Left forelimb (tissue), 1 donor: ENCODE measurements around the gene SOX13.
"Not testable (repeated sequence)": the region's sequence is repeated elsewhere in the genome, so short reads cannot be mapped to it uniquely, and the experiment has no call there.

Experiments
- DNase-seq: peaks from one replicate; pipeline ENCODE4 v3.0.0-alpha.2; 2018; ENCODE audit warnings: low spot score

The SOX13 gene

DNA sequence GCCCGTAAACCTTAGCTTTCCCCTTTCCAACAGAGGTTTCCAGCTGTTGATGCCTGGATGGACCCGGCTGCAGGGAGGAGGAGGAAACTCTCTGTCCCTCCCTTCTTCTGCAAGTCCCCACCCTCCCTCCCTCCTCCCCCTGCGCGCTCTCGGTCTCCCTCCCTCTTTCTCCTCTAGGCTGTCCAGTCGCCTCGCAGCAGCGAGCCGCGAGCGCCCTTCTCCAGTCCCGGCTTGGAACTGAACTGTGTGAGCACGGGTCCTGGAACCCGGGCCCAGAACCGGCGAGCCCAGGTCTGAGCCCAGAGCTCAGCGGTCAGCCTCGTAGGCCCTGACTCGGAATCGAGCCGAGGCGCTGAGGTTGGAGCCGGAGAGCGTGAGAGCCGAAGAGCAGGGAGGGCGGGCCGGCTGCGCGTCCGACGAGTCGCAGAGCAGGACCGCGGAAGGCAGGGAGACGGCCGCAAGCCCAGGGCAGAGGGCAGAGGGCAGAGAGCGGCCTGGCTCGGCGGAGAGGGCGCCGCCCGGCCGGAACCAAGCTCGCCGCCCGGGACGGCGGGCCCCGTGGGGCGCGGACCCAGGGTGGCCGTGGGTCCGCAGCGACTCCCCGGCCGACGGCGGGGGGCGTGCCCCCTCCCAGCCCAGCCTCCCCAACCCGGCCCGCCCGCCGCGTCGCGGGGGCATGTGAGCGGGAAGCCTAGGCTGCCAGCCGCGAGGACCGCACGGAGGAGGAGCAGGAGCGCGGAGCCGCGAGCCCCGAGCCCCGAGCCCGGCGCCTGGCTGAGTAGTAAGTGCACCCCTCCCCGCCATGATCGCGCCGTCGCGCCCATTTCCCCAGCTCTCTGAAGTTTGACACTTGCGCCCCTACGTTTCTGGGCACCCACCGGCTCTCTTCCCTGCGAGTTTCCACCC is at the start of gene SOX13:
SOX13 (plus strand) TSS at position 185 of the 906 bp plus-strand sequence. CDS start 39,801 bp downstream, outside the sequence.
- peak; percentile 89 for DNase-seq

DNA sequence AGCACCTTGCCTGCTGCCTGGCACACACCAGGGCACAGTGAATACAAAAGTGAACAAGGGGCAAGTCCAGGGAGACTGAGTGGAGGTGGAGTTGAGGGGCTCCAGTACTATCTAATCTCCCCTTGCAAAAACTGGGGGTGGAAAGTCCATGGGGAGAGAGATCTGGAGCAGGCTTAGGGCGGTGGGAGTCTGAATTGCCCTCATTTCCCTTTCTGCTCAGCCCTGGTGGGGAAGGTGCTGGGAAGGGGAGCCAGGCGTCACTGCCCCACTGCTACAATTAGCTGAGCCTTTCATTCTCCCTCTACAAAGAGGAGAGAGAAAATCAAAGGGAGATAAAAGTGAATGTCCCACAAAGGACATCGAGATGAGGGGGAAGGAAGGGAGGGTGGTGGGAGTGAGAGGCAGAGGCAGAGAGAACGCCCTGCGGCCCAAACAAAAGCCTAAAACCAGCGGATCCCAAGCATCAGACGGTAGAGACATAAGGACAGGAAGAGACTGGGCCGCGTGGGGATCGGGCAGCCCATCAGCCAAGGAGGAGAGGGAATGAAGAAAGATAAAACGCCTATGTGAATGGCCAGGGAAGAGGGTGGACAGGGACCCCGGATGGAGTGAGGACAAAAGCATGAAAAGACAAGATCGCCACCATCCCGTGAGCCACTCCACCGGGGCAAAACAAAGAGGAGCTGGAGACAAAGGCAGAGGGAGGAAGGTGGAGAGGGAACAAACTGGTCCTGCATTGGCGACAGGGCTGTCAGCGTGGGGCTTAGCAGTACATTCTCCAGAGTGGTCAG is 46.8 kb upstream of the SOX13 start:
- DNase-seq = no peak

DNA sequence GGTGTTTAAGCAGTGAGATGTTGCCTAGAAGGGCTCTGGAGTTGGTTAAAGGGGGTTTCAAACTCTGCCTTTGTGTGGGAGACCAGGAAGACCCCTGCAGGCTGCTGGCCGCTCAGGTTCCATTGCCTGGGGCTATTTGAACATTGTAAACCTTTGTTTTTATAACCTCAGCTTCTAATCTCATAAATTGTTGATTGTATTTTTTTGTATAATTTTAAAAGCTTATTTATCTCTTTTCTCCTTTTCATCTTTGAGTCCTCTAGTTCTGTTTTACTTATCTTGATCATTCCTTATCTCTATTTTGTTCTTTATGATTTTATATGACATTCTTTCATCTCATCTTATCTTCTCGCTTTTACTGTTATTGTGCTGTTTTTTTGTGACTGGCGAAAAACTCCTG is 45.5 kb upstream of the SOX13 start:
- DNase-seq = no peak

DNA sequence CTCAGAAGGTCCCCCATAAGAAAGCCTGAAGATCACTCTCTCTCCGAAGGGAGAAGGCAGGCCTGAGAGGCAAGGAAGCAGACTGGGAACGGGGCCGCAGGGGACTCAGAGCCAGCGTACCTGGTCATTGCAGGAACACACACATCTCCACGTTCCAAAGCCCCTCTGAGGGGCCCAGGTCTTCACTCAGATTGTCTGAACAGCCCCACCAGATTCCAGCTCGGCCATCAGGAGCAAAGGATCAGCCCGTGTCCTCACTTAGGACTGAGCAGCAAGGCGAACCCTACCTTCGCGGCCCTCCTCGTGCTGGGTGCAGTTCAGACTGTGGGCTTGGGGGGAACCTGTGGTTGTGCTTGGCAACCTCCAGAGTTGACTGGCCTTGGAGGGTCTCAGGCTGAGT is 43.9 kb upstream of the SOX13 start:
- DNase-seq = no peak

DNA sequence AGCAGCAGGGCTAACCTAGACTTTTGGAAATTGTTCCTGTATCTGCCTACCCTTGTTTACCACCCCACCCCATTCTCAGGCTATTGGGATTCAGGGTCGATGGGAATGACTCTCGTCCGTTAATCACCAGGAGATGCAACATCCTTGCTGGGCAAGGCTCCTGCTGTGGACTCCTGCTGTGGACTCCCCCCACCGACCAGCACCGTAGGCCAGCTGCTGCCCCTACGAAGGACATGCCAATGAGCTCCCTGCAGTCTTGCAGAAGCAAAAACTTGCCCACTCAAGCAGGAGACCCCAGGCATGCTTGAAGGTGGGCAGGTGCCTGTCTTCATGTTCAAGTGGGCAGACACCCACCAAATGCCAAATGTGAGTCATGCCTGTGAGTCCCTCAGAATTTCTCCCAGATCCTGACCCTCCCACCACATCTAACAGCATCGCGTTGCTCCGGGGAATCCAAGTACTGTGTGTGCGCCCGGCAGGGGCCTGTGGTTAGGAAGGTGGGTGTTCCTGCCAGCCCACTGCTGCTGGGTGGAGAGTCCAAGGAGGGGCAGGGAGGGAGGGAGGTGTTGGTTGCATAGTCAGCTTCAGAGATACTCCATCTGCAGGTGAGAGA is 41.7 kb upstream of the SOX13 start:
- DNase-seq = no peak

DNA sequence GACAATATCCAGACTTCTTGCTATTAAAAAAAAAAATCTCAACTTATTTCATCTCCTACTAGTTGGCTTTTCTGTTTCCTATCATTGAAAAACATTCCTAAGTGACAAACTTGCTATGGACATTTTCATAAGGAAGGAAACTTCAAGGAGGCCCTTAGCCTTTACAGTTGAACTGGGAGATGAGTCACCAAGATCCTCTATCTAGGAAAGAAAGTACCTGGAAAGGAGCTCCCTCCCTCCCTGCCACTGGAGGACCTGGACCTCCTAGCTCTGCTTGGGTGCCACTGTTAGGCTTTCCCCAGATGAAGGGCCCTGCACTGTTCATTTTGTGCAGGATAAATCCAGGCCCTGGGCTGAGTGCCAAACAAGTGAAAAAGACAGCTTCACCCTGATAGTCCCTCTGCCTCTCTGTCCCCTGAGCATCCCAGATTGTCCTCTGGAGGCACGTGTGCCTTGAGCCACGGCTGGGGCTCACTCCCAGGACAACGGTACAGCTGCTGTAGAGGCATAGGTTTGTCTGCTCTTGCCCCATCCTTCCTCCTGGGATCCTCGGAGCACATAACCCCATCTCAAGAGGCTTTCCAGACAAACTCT is 40.2 kb upstream of the SOX13 start:
- no peak for DNase-seq

DNA sequence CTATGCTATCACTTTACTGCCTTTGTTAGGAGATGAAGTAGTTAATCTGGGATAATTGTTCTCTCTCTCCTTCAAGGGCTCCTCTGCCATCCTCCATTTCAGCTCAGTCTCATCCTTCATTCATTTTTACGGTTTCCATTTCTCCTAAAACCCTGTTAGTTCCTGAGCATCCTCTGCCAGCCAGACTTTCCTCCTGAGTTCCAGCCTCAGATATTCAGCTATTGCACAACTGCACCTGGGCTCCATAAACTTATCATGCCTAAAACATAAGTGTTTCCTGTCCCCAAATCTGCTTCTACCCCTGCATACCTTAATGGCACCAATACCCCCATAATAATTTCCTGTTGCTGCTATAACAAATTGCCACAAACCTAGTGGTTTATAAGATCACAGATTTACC is 39.6 kb upstream of the SOX13 start:
- DNase-seq = no peak

DNA sequence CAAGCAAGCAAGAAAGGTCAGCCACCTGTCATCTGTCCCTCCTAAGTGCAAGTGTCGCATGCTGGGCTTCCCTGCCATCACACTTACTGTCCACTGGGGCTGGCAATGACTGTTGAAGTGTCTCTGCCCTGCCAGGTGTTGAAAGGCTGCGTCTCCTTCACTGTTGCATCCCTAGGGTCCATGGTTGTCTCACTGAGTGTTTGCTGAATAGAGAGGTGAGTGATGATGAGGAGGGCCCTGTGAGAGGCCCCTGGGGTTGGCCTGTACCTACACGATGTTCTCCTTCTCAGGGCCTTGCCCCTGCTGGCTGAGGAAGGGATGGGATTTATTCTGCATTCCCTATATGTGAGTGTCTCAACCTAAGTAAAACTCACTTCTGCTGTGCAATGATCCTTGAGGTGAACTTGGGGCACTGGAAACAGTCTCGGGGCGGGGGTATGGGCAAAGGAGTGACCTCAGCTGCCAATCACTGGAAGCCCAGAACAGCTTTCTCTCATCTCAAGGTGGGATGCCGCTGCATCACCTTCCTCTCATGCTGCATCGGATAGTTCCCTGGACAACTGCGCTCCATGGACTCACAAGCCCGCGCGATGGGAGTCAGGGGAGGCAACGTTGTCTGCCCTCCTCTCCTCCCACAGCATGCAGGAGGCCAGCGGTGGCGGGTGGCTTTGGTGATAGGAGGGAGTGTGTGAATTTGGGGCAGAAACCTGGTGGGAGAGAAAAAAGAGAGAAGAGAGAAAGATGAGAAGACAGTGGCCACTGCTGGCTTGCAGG is 35.8 kb upstream of the SOX13 start:
- no peak for DNase-seq

DNA sequence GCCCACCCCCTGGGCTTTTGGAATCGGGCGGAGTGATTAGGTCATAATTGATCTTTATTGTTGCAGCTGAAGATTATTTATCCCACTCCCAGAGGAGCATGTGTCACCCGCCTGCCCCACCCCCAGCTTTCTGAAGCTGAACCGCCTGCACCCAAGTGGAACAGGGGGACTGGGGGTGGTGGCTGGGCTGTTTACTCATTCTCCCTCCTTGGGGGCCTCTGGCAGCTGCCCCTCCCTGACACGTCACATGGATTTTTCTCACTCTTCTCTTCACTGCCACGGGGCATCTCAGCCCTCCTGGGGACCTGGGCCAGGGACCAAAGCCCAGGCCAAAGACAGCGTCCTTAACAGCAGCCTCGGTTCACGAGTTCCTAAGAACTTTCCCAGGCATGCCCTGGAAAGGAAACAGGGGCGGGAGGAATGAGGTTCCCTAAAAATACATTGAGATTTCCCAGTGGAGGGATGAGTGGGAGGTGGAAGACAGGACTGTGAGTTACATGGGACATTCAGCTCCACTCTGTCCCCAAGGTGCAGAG is 31.6 kb upstream of the SOX13 start:
- no peak for DNase-seq

DNA sequence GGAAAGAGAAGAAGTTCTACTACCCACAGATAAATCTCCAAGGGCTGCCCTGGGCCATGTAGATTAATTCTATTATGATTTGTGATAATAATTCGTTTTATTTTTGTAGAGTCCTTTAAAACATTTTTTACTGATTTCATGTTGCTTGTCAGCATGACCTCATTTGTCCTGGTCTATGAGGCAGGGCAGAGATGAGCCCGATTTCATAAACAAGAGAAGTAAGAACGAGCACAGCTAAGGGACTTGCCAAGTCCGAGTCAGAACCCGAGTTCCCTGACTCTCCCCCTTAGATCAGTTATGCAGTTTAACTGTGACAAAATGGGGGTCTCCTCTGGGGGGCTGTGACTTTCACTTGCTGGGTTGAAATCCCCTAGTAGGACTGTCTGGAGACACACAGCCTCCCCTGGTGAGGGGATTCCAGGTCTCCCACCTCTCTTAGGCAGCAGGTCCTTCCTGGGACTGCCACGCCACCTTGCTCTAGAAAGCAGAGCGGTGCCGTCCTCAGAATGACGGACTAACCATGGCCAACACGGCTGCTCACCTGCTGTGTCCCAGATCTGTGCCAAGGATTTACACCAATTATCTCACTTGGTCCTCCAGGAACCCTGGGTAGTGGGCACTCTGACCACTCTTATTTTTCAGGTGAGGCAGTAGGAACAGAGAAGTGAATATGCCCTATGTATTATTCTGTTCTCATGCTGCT is 31.0 kb upstream of the SOX13 start:
- no peak for DNase-seq

DNA sequence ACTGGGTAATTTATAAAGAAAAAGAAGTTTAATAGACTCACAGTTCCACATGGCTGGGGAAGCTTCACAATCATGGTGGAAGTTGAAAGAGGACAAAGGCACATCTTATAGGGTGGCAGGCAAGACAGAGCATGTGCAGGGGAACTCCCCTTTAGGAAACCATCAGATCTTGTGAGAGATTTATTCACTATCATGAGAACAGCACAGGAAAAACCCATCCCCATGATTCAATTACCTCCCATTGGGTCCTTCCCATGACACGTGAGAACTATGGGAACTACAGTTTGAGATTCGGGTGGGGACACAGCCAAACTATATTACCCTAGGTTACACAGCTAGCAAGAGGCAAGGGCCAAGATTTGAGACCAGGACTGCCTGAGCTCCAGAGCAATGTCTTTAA is 30.4 kb upstream of the SOX13 start:
- no peak for DNase-seq

DNA sequence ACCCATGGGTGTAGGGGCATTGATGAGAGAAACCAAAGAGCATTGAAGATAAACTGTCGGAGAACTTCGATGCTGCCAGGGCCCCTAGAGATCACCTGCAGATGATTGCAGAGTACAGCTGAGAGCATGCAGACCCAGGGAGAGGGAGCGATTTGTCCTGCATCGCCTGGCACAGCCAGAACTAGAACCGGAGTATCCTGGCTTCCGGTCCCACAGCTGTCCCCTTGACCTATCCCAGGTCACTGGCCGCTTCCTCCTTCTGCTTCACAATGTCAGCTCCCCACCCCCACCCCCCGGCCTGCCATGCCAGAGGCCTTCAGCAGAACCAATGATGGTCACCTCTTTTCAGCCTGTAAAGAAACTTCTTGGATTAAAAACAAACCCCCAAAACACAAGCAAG is 29.2 kb upstream of the SOX13 start:
- DNase-seq = no peak

DNA sequence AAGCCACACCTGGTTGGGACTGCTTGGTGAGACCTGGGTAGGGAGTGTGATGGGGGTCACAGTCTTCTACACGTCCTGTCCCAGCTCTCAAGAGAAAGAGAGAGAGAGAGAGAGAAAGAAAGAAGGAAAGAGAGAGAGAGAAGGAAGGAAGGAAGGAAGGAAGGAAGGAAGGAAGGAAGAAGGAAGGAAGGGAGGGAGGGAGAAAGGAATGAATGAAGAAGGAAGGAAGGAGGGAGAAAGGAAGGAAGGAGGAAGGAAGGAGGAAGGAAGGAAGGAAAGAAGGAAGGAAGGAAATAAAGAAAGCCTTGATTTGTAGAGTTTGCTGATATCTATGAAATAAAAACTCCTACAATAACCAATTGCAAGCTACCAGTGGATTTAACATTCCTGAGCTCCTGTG is 28.5 kb upstream of the SOX13 start:
- DNase-seq = no peak

DNA sequence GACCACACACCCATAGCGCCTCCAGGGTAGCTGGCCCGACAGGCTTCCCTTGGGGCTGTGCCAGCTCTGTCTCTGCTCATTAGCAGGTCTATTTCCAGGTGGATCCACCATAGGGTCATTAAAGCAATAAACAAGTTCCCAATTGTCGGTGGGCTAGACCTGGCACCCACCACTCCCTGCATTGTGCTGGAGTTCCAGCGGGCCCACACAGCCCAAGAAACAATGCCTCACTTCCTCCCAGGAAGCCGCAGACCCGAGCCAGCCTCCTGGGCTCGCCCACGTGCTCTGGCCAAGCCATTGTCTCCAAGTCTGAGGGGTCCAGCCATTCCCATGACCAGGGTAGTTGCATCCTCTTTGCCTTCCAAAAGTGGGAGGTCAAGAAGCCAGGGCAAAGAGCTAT is 27.5 kb upstream of the SOX13 start:
- DNase-seq = no peak

DNA sequence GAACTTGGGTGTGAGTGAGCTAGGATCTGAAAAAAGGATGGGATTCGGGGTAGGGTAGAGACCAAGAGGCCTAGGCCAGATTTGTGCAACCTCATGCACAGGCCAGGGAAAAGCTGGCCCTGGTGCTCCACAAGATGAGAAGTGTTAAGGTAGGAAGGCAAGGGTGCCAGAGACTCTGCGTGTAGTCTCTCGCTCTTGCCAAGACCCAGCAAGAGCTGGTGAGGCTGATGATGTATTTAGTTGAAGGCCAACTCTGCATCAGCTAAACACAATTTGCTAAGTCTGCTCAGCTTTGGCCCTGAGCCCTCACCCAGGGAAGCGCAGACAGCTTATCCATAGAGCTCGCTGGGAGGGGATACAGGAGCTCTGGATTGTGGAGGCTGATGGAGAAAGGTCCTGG is 26.6 kb upstream of the SOX13 start:
- DNase-seq = no peak

DNA sequence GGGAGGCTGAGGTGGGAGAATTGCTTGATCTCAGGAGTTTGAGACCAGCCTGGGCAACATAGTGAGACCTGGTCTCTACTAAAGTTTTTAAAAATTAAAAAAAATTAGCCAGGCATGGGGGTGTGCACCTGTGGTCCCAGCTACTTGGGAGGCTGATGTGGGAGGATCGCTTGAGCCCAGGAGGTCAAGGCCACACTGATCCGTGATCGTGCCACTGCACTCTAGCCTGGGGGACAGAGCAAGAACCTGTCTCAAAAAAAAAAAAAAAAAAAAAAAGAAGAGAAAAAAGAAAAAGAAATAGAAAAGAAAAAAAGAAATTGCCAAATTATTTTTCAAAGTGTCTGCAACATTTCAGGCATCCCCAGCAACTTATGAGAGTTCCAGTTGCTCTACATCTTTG is 24.1 kb upstream of the SOX13 start:
- DNase-seq = not testable (repeated sequence)

DNA sequence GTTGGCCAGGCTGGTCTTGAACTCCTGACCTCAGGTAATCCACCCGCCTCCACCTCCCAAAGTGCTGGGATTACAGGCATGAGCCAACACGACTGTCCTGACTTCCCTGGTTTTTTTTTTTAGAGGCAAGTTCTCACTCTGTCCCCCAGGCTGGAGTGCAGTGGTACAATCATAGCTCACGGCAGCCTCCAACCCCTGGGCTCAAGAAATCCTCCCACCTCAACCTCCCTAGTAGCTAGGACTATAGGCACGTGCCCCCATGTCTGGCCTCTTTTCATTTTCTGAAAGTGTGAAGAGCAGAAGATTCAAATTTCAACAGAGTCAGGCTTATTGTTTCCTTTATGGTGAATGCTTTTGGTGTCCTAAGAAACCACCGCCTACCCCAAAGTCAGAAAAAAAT is 21.7 kb upstream of the SOX13 start:
- no peak for DNase-seq

DNA sequence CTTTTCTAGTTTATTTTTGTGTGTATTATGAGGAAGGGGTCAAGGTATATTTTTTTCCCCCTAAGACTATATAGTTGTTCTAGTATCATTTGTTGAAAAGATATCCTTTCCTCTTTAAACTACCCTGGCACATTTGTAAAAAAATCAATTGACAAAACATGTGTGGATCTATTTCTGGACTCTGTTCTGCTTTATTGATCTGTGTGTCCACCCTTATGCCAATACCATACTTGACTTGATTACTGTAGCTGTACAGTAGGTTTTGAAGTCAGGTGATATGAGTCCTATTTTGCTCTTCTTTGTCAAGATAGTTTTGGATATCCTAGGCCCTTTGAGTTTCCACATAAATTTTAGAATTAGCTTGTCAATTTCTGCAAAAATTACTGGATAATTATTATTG is 21.2 kb upstream of the SOX13 start:
- DNase-seq = no peak

DNA sequence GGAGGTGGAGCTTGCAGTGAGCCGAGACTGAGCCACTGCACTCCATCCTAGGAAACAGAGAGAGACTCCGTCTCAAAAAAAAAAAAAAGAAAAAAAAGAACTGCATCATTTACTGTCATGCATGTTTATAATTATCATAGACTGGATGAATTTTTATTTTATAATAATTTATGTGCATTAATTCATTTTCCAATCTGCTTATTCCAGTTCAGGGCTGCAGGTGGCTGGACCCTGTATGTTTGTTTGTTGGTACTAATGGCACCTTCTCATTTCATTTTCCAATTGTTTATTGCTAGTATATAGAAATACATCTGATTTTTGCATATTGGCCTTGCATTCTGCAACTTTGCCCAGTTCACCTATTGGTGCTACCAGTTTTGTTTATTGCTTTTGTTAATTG is 19.0 kb upstream of the SOX13 start:
- DNase-seq = no peak

DNA sequence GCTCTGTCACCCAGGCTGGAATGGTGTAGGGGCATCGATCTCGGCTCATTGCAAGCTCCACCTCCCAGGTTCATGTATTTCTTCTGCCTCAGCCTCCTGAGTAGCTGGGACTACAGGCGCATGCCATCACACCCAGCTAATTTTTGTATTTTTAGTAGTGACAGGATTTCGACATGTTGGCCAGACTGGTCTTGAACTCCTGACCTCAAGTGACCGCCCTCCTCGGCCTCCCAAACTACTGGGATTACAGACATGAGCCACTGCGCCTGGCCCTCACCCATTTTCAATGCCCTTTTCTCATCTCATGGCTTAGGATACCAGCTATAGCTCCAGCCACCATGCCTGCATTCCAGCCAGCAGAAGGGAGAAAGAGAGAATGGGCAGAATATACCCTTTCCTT is 12.9 kb upstream of the SOX13 start:
- no peak for DNase-seq

DNA sequence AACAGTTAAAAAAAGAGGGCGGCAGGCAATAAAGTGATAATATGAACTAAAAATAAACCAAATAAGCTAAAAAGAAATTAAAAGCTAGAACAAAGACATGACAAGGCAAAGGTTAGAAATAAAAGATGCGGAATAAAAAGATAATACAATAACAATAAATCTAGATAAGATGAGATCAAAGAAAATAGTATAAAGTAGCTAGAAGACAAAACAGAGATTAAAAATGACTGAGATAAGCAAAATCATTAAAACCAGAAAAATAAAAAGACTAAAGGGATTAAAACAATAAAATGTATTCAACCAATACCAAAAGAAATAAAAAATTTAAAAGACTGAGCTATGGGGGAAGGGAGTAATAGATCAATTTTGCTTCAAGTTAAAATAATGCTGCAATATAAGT is 10.8 kb upstream of the SOX13 start:
- DNase-seq = no peak
